H1 (cell line): Measurements from ENCODE around the gene PLEKHG5. TPM values are rescaled to one million over a fixed set of nuclear protein-coding genes. Genes with fewer than 3 reads are reported as not detected.

Source experiments
- EGR1 ChIP-seq: IDR thresholded peaks from 2 replicates; pipeline ENCODE4 v1.6.1; 2011; ENCODE audit warnings: low read depth, low read length, borderline replicate concordance
- polyA plus RNA-seq, 7 experiments: library from polyadenylated mRNA; depleted of rRNA in 3 of 7; stranded (reverse) in 5 of 7; unstranded in 2 of 7; fragments of >200 nt in 5 of 7; fragments of 200-250 nt in 2 of 7; gene quantifications; 1 replicate in 5 of 7; 2 replicates in 1 of 7; 4 replicates in 1 of 7; pipeline versions ENCODE4 v1.2.1 to v1.2.3, GENCODE V29; 2011 to 2013; ENCODE audit warnings: missing spikeins in 2 of 7, mixed read lengths in 2 of 7
- total RNA-seq: library from RNA; stranded (reverse); fragmentation: NEBNext Ultra II Directional; extraction: Animal tissue kit (Norgen Biotek cat#: 25700); gene quantifications from 2 replicates; pipeline ENCODE4 v1.2.1, GENCODE V29; 2021
- TF ChIP-seq, protein P1 (sequence below): IDR thresholded peaks from 2 replicates; pipeline ENCODE4 v1.6.1; 2012; ENCODE audit warnings: inconsistent platforms

The PLEKHG5 gene
- total and polyA plus RNA-seq, 2 of the 8 experiments (the other 6 are each of a cell fraction or from before 2014, with no cell fraction given) = 10.4 to 13.8 TPM

GRCh38 chr1:6531996-6532395 is 40.5 kb upstream of the PLEKHG5 start (continued):
- TF ChIP-seq, protein P1, sequence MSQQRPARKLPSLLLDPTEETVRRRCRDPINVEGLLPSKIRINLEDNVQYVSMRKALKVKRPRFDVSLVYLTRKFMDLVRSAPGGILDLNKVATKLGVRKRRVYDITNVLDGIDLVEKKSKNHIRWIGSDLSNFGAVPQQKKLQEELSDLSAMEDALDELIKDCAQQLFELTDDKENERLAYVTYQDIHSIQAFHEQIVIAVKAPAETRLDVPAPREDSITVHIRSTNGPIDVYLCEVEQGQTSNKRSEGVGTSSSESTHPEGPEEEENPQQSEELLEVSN = no peak
- no peak for TF ChIP-seq EGR1
